Gastroesophageal sphincter (tissue), 3 donors: ENCODE measurements around the gene YIPF2.

Source experiments
- CTCF ChIP-seq, 4 experiments: fragments of 200-600 bp in 2 of 4; fragments of 450-650 bp in 2 of 4; sonication (generic) in 1 of 4; IDR thresholded peaks; one replicate each; pipeline ENCODE4 v1.5.1; 2017 to 2019; ENCODE audit warnings: antibody characterized with exemption in 4 of 4, mild to moderate bottlenecking in 2 of 4, moderate library complexity in 2 of 4
- POLR2AphosphoS5 ChIP-seq: sonication (generic); formaldehyde crosslinking; IDR thresholded peaks from one replicate; pipeline ENCODE4 v1.6.1; 2017; ENCODE audit warnings: antibody characterized with exemption

GRCh38 chr19:10936661-10937084 is 8.2 kb upstream of the YIPF2 start:
- peak in 3 of 4 experiments; percentile 57 to 73 (median 70) for TF ChIP-seq CTCF (IDR thresholded peaks at IDR 0.05)
- no peak for TF ChIP-seq POLR2AphosphoS5
